HG02870 (cell line): Measurements from ENCODE around the gene F2RL1.
"Not testable (repeated sequence)": the region's sequence is repeated elsewhere in the genome, so short reads cannot be mapped to it uniquely, and the experiment has no call there.

ENCODE experiments used
- ATAC-seq: cut with Tn5 transposase; IDR thresholded peaks from one replicate; pipeline ENCODE4 v1.9.1; 2021; ENCODE audit warnings: mild to moderate bottlenecking, moderate library complexity; ENCODE audit not compliant: unreplicated experiment

Gene F2RL1

DNA sequence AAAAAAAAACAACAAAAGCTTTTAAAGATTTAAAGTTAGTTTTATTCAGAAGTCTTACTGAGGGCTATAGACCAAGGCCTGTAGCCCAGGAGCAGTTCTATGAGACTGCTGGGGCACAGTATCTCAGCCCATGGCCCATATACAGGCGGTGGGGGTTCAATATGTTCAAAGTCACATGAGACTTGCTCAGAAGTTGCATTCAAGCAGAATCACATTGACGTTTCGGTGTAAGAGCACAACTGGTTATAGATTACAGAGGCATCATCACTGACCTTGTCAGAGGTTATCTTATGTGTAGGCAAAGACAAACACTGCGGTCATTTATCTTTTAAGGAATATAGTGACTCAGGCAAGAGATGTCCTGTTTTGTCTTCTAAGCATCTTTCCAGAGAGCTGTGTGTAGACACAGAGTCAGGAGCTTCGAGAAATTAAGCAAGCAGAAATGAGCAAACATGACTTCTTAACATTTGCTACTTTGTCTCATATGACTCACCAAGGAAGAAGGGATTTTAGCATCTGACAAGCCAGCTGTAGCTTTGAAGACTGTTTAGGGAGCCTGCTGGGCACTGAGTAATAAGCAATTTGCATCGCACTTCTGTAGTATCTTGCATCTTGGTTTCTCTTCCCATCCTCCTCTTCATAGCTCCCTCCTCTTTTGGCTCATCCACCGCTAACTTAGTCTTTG lies 12.9 kb upstream of the F2RL1 start:
- ATAC-seq = peak; percentile 51

DNA sequence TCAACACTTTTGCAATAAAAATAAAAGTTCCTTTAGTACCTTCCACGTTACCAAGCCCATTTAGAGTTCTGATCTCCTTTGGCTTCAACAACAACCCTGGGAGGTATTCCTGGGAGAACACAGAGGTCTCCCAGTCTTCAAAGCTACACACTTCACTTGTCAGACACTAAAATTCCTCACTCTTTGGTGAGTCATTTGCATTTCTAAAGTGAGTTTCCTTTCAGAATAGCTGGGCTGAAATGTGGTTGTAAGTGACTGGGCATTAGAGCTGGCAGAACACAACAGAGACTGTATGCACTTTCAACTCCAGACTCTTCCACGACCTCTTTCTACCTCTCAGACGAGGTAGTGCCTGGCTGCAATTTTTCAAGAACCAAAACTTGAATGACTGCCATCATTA lies 11.5 kb upstream of the F2RL1 start:
- ATAC-seq = no peak

DNA sequence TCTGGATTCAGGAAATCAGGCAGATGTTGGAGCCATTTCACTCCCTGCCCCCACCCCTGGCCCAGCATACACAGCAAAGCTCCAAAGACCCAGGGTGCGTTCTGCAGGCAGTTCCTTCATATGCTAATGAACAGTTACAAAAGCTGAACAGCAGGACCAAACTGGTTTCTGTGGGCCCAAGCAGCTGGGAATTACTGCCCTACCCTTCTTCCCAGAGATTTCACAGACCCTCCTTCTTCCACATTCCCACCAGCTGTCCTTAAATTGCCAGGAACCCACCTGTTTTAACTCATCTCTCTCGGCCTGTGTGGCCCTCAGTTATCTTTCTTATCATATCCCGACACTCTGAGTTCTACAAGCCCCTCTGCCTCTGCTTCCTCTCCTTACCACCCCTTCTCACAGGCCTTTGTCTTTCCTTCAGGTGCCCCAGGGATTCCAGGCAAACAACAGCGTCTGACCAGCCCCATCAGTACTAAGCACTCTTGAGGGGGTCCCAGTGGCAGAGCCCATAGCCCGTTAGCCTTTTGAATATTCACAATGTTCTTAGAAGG lies 10.6 kb upstream of the F2RL1 start:
- no peak for ATAC-seq

DNA sequence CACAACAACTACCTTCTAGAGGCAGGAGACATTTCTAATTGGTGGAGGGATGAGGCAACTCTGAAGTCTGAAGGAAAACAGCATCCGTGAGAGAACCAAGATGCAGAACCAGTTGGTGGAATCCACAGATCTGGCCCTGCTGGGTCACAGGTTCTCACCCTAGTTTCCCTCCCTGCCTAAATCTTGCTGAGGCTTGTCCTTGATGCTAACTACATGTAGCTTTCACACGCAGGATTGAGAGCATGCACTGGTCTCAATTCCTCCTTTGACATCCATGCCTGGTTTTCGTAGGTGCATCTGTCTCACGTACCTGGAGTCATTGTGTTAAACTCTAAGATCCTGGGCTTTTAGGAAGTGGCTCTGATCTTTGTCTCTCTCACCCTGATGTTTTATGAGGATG lies 9.7 kb upstream of the F2RL1 start:
- no peak for ATAC-seq

DNA sequence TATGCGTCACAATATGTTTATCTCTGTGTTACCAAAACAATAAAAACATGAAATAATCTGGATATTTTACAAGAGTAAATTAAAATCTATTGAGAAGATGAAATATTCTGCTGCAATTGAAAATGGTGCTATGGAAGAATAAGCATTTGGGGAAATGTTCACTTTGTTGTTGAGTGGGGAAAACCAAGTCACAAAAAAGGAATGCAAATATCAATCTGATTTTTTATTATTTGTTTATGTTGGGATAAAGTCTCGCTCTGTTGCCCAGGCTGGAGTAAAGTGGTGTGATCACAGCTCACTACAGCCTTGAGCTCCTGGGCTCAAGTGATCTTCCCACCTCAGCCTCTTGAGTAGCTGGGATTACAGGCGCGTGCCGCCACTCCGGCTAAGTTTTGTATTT lies 8.6 kb upstream of the F2RL1 start:
- no peak for ATAC-seq

DNA sequence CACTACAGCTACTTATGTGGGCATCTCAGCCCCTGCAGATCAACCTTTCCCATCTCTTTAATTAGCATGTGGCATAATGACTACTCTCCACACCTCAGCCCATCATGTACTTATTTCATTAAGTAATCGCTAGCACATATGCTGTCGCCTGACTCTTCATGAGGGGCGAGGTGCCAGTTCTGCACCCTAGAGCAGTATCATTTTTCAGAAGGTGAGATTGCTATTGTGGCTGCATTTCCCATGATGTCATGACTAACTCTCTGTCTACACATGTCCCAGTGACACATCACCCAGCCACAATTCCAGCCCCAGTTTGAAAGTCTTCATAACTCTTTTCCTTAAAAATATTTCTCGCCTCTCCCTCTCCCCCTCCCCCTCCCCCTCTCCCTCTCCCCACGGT lies 7.6 kb upstream of the F2RL1 start:
- ATAC-seq = no peak

DNA sequence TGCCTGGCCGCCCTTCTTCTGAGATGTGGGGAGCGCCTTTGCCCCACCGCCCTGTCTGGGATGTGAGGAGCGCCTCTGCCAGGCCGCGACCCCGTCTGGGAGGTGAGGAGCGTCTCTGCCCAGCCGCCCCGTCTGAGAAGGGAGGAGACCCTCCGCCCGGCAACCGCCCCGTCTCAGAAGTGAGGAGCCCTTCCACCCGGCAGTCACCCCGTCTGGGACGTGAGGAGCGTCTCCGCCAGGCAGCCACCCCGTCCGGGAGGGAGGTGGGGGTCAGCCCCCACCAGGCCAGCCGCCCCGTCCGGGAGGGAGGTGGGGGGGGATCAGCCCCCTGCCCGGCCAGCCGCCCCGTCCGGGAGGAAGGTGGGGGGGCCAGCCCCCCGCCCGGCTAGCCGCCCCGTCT lies 6.6 kb upstream of the F2RL1 start:
- not testable (repeated sequence) for ATAC-seq

DNA sequence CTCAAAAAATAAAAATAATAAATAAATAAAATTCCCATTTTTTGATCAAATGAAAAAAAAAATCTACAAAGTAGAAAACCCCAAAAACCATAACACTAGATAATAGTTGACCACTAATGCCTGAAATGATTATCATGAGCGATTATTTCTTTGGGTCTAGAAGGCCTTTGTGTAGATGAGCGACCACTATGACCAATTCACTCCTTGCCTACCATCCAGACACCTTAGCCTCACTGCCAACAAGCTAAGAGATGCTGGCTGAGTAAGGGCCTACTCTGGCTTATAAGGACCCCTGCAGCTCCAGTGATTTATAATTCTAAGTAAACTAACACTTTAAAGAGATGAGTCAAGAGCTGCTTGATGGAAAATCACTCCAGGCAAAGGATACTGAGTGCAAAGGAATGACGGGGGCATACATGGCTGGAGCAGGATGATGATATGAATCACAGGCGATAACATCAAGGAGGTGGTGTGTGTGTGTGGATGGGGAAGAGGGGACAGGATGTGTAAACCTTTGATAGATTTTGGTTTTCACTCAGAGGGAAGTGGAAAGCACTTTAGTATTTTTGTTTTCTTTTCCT lies 4.8 kb upstream of the F2RL1 start:
- ATAC-seq = no peak

DNA sequence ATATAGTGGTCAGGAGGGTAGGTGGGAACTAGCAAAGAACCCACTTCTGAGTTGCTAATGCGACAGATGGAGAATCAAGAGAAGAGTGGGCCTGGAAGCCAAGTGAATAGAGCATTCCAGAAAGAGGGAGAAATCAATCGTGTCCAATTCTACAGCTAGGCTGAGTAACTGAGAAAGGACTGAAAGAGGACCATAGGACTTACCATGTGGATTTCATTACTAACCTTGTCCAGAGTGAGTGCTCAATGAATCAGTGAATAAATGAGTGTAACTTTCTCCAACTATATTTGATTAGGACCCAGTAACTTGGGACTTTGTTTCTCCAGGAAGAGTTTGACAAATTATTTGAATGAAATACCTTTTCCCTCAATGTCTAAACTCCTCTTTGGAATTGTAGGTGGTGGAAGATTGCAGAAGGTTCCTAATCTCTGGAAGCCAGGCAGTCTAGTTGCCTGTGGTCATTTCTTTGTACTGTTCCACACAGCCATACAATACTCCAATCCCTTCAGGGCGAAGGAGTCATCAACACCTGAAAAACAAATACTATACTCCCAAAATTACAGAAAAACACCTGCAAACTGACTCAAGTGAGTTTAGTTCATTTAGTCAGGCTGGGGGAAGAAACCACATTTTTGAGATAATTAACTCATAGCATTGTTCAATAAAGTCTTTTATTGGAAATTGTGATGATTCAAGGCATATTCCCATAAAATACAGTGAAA lies 2.6 kb upstream of the F2RL1 start:
- ATAC-seq = no peak

DNA sequence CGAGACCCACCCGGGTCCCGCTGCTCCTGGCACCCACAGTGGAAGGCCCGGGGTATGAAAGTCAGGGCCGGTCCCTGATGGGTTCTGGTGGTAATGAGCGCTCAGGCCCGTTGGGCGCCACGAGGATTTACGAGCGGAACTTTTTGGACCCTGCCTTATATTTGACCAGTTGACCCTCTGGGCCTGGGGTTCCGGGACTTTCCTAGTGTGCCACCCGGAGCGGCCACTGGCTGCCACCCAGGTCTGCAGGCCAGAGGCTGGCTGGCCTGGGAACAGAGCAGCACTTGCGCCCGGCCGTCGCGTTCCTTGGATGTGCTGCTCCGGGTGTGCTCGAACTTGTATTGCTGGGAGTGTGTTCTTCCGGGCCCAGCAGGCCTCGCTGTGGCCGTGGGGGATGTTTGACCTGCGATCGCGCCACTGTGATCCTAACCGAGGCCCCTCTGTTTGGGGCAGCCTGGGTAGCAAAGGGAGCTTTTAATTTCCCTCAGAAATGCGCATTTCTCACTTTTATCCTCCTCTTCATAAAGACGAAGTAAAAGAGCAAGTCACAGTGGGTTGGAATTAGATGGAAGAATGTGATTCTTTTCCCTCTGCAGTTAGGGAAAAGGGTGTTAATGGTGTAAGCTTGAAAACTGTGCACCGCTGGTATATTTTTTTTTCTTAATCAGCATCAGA lies 1.2 kb downstream of the F2RL1 start:
- ATAC-seq = no peak

DNA sequence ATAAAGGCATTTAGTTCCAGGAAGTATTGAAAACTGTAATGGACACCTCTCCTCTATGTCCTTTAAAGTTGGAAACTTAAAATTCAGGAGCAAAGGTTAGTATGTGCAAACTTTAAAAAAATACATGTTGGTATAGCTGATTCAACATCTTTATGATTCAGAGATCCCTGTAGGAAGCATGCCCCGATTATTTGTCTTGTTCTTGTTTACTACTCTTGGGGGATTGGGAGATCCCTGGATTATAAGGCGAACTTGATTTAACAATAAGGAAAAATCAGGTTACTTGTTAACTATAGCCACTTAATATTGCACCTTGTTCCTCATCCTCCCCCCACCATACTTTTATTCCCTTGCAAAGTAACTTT lies 1.7 kb downstream of the F2RL1 start:
- no peak for ATAC-seq

DNA sequence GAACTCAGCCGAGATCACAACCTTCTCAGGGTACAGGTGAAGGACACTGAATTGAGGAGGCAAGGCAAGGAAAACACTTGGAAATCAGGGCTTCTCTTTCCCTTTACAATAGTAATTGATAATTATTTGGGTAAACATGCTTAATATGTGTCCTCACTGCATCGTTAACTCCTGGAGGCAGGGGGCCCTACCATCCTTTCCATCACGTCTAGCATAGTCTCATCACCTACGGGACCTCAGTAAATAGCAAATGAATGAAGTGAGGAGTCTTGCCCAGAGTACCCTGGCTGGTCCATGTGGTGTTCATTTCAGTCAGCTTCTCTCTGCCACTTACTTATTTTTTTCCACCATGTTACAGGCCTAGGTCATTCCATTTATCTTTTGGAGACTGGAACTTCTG lies 2.3 kb downstream of the F2RL1 start:
- no peak for ATAC-seq

DNA sequence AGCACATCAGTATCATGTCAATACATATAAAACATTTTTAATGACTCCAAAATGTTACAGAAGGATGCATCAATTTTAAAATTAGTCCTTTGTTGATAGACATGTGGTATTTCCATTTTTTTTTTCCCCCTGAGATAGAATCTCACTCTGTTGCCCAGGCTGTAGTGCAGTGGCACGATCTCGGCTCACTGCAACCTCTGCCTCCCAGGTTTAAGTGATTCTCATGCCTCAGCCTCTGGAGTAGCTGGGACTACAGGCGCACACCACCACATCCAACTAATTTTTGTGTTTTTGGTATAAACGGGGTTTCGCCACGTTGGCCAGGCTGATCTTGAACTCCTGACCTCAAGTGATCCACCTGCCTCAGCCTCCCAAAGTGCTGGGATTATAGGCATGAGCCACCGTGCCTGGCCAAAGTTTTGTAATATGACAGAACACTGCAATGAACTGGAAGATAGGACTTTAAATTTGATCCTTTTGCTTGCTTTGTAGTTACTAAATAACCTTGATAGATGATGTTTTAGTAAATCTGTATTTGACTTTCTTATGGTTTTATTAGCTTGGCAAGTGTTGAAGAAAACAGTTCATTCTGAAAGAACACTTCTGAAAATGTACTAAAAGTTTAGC lies 3.4 kb downstream of the F2RL1 start:
- not testable (repeated sequence) for ATAC-seq

DNA sequence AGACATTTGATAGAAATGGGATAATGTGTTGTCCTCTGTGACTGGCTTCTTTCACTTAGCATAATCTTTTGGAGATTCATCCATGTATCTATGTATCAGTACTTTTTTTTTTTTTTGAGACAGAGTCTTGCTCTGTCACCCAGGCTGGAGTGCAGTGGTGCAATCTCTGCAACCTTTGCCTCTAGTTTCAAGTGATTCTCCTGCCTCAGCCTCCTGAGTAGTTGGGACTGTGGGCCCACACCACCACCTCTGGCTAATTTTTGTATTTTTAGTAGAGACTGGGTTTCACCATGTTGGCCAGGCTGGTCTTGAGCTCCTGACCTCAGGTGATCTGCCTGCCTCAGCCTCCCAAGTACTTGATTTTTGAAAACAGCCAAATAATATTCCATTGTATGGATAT lies 7.6 kb downstream of the F2RL1 start:
- ATAC-seq = not testable (repeated sequence)

DNA sequence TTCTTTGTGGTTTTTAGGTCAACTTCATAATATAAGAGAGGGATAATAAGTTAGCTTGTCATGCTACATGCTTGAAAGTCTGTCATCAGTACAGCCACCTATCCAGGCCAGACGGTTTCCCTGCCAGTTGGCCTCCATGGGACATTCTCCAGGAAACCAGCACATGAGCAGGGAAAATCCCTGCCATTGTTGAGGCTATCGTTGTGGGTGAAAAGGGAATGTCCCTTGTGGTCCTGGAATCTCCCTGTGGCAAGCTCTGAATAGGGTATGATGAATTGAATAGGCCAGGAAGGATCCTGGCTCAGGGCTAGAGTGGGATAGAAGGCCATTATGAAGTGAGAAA lies 12.3 kb downstream of the F2RL1 start:
- peak; percentile 45 for ATAC-seq

DNA sequence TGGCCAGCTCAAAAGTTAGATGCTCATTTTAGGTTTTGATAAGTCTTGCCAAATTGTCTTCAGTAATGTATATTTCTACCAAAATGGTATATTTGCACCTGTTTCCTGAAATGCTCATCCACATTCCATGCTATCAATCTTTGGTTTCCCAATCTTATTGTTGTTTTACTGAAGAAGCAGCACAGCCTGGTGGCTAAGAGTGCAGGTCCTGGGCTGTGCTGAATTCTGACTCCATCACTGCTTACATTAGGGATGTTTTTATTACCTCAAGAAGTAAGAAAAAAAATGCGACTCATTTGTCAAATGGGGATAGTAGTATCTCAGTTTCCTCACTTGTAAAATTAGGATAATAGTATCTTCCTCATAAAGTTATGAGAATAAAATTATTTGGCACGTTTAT lies 17.4 kb downstream of the F2RL1 start:
- no peak for ATAC-seq

DNA sequence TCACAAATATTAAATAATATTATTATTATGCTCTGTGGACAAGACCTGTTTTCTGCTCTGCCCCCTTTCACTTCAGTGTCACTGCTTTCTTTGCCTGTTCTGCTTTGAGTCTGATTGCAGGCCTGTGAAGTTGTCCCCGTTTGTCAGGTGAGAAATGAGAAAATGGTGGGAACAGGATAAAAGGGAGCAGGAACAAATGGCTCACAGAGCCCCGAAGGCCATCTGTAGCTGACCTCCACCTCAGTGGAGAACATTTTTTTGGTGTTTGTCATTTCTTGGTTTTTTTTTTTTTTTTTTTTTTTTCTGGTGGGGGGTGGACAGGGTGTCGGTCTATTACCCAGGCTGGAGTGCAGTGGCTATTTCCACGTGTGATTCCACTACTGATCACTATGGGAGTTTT lies 17.8 kb downstream of the F2RL1 start:
- no peak for ATAC-seq

DNA sequence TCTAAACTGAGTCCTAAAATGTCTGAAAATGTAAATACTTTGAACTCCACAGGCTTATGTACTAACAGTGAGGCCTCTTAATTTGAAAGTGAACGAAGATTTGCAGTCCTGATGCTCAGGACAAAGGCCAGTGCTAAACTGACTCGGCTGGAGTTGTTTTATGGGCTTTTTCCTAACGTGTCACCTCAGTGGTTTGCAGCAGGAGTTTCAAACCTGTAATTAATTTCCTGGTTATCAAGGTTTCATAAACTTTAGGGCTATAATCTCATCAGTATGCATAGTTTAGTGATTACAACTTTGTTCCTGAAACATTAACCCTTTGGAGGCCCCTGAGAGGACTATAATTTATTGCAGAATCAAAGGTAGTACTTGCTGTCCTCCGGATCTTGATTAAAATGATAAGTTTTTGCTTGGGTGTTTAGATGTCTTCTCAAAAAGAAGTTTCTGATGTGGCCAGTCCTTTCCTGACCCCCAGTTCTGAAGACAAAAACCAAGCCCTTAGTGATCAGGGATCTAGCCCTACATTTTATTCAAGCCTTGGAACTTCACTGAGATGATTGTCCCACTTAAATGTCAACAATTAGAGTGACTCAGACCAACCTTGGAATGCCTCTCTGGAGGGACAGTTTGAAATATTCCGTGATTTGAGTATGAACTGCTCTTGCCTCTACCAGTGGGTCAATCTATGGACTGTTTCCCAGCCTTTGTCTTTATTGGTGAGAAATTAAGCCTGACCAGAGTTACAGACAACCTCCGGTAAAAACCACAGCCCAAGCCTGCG lies 19.8 kb downstream of the F2RL1 start:
- no peak for ATAC-seq

DNA sequence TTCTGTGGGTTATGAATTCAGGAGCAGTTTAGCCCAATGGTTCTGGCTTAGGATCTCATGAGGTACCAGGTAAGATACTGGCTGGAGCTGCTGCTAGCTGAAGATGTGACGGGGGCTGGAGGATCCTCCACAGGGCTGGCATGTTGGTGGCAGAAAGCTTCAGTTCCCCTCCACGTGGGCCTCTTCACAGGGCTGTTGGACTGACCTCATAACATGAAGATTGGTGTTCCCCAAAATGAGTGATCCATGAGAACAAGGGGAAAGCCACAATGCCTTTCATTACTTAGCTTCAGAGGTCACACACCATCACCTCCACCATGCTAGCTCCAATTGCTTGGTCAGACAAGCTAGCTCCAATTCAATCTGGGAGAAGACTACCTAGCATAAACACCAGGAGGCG lies 22.5 kb downstream of the F2RL1 start:
- no peak for ATAC-seq

DNA sequence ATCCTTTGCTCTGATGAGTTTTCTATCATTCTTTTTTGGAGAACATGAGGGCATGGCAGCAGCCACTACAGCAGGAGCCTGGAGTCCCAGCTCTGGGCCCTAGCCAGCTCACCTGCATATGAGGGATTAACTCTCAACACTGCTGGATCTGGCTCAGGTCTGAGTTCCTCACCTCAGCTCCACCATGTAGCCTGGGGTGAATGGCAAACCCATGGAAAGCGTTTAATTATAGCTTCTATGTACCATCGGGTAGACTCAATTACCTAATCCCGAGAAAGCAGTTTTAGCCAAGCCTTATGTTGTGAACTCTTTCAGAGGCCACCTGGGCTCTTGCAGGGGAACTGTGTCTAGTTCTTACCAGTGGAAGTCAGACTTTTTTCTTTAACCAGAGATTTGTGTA lies 27.1 kb downstream of the F2RL1 start:
- ATAC-seq = no peak
